GM18861 (cell line): ENCODE data around the gene EHBP1.
"Not testable (repeated sequence)": the region's sequence is repeated elsewhere in the genome, so short reads cannot be mapped to it uniquely, and the experiment has no call there.

Experiments used
- ATAC-seq: cut with Tn5 transposase; IDR thresholded peaks from one replicate; pipeline ENCODE4 v1.9.1; 2021; ENCODE audit not compliant: unreplicated experiment

Gene EHBP1

DNA sequence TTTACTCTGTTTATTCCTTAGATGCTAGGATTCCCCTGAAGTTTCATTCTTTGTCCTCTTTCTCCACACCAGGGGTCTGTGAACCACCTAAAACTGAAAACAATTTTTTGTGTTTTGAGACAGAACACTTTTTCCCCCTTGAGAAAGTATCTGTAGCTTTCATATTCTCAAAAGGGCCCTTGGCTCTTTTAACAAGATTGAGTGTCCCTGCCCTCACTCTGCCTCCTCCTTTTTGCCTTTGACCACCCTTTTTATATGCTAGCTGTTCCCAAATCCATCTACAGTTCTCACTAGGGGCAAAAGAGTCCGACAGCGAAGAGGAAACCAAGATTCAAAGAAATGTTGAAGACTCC lies 883 bp upstream of the EHBP1 start:
- ATAC-seq, result no peak

- ATAC-seq, result no peak
Measured at GRCh38 chr2:62705859-62706720, 577 bp downstream of the EHBP1 start.

GRCh38 chr2:62706721-62707521 lies 1.4 kb downstream of the EHBP1 start:
- no peak for ATAC-seq

DNA sequence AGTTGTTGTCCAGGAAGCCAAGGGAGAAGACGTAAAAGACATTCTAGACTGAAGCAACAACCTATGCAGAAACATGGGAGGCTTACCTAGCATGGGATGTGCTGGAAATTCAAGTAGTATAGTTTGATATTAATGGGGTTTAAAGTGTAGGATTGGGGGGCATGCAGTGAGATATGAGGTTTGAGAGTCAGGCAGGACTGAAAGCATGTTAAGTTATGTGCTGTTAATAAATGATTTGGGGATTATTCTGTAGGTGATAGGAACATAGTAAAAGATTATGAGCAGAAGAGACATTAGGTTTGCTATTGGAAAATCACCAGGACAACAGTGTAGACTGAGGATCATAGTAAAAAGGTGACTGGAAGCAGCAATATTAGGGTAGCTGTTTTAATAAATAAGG lies 3.2 kb downstream of the EHBP1 start:
- ATAC-seq, result no peak

DNA sequence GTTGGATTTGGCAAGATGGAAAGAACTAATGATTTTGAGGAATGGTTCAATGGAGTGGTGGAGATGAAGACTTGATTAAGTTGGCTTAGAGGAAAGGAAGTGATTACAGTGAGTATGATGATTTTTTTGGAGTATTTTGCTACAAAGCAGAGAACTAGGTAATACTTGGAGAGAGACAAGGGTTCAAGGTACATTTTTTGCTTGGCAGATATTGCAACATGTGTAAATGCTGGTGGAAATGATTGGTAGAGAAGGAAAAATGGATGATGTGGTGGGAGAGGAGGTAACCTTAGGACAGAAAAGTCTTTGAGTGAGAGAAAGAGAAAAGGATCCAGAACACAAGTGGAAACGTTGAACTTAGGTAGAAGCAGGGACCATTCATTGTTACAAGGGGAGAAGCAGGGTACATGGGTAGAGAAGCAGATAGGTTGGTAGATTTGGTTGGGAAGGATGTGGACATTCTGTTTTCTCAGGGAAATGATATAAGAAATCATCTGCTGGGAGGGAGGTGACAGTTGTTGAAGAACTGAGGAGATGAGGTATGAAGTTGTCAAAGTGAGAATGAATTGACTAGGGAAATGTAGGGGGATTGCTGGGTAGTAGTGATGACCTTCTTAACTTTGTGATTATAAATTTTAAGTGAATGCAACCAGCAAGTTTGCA lies 6.5 kb downstream of the EHBP1 start:
- ATAC-seq, result no peak

DNA sequence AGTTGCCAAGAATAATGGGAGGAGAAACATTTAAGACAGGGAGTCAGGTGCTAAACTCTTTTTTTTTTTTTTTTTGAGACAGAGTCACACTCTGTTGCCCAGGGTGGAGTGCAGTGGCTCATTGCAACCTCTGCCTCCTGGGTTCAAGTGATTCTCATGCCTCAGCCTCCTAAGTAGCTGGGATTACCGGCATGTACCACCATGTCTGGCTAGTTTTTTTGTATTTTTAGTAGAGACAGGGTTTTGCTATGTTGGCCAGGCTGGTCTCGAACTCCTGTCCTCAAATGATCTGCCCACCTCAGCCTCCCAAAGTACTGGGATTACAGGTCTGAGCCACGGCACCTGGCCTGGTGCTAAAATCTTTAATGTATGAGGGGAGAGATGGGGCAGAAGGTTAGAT lies 7.7 kb downstream of the EHBP1 start:
- not testable (repeated sequence) for ATAC-seq

- ATAC-seq, result no peak
Measured at GRCh38 chr2:62713837-62714236, 8.3 kb downstream of the EHBP1 start.

DNA sequence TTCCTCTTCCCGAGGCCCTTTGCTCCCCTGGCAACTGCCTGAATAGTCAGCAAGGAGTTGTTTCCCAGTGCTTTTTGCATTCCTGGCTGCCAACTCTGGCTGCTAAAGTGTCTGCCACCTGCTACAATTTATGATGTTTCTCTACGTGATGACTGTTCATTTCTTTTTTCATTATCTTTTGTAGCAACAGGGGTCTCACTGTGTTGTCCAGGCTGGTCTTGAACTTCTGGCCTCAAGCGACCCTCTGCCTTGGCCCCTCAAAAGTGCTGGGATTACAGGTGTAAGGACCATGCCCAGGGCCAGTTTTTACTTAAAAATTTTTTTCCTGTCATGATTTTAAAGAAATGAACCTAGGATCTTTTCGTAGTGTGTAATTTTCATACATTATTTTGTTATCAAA lies 11.3 kb downstream of the EHBP1 start:
- ATAC-seq, result no peak

DNA sequence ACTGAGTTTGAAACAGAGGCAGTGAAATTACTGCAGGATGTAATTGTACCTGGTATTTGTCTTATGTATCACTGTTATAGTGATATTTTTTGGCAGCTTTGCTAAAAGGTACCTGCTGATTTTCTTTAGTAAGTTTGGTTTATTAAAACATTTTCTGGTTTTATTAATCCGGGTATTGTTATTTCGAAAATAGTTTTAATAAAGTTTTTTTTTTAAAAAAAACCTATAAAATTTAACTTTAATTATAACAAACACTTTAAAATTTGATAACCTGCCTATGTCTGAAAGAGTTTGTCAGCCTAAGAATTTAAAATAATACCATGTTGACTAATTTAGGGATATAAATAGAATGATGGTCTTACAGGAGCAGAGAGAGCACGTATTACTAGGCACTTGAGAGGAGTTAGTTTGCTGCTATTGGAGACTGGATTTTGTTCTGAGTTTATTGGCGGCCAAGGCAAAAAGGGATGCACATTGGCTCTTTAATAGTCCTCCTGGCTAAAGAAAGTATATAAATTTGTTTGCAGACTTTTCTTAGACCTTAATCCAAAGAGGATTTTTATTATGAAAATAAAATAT lies 12.1 kb downstream of the EHBP1 start:
- ATAC-seq, result no peak

DNA sequence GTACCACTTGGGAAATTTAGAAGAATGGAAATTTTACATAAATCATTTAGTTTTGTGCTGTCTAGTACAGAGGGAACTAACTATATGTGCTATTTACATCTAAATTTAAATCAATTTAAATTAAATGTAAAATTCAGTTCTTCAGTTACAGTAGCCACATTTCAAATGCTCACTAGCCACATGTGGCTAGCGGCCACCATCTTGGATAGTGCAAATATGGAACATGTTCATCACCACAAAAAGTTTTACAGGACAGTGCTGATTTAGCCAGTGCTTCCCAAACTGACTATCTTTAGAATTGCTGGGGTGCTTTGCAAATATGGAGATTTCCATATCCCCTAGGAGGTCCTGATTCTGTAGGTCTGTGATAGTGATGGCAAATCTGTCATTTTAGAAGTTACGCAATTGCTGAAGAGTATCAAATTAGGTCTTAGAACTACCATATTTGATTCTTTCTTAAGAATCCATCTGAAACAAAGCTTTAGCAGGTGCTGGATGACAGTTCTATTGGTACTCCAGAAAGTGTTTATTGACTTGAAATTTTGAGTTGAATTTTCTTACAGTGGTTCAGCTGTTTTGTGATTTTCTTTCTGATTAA lies 12.8 kb downstream of the EHBP1 start:
- no peak for ATAC-seq

GRCh38 chr2:62719757-62720156 lies 14.2 kb downstream of the EHBP1 start:
- ATAC-seq, result no peak

DNA sequence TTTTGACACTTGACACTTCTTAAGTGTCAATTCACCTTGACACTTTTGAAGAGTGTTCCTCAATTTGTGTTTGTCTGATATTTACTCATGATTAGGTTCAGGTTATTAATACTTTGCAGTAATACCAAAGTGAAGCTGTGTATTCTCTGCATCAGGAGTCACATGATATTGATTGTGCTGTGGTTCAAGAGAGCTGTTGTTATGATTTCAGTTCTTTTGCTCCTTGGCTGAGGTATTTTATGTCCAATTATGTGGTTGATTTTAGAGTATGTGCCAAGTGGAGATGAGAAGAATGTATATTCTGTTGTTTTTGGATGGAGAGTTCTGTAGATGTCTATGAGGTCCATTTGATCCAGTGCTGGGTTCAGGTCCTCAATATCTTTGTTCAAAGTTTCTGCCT lies 17.2 kb downstream of the EHBP1 start:
- no peak for ATAC-seq

DNA sequence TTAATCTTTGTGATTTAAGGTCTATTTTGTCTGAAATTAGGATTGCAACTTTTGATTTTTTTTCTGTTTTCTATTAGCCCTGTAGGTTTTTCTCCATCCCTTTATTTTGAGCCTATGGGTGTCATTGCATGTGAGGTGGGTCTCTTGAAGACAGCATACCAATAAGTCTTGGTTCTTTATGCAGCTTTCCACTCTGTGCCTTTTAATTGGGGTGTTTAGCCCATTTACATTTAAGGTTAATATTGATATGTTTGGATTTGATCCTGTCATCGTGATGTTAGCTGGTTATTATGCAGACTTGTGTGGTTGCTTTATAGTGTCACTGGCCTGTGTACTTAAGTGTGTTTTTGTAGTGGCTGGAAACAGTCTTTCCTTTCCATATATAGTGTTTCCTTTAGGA lies 17.7 kb downstream of the EHBP1 start:
- ATAC-seq, result no peak

- ATAC-seq, result no peak
Measured at GRCh38 chr2:62724106-62724505, 18.6 kb downstream of the EHBP1 start.

DNA sequence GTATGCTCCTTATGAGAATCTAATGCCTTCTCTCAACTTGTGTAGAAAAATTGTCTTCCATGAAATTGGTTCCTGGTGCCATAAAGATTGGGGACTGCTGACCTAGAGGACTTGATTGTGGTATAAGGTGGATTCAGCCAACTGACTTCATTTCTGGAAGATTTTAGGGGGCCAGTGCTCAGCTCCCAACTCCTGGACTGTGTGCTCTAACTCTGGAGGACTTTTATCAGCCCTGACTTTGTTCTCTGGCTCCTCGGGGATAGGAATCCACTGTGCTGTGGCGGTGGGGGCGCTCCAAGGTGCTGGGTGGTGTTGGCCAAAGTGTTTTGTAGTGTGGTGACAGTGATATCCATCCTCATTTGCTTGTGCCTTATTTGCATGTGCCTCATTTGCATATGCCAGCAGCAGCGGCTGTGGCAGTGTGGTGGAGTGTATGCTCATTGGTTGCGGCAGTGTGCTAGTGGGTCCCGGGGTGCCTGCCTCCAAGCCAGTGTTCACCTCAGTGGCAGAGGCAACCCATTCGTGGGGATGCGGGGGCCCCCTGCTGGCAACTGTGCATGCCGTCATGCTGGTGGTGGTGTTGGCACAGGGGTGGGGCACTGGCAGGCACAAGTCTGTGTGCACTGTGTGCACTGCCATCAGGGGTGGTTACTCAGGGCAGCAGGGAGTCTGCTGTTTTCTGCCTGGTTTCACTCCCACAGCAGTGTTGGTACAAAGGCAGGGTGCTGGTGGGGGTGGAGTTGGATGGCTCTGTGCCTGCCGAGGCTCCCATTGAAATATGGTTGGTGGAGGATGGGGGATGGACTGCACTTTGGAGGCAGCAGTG lies 19.6 kb downstream of the EHBP1 start:
- no peak for ATAC-seq

DNA sequence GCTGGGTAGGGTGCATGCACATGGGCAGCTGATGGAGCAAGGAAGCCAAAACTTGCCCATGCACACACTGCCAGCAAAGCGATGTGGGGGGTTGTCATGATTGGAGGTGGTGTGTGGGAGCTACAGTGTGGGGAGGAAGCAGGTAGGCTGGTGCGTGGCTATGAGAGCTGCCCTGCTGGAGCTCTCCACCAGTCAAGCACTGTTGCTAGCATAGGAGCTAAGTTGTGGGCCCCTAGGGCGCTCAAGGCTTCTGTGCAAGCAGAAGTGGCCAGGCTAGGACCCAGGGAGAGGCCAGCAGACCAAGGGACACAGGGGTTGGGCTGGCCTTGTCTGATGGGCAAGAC lies 20.2 kb downstream of the EHBP1 start:
- no peak for ATAC-seq

GRCh38 chr2:62727259-62727867 lies 21.9 kb downstream of the EHBP1 start:
- no peak for ATAC-seq

DNA sequence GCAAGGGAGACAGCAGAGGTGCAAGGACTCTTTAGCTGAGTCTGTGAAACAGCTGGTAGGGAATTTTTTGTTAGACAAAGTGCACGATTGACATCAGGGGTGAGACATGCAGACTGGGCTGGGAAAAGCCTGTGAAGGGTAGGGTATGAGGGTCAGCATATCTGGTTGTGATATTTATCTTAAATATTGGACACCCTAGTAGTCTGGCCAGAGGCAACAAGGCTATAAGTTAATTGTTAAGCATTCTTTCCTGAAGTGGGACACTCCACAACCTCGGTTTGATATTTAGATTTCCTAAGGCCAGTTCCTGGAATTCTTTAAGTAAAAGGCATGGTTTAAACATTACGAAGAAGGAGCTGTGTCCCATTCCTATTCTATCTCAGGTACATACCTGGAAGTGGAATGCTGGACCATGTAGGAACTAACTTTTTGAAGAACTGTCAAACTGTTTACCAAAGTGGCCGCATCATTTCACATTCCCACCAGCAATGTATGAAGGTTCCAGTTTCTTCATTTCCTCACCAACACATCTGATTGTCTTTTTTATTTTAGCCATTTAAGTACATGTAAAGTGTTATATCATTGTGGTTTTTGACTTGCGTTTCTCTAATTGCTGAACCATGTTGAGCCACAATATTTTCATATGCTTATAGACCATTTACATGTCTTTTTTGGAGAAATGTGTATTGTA lies 22.5 kb downstream of the EHBP1 start:
- ATAC-seq, result no peak

DNA sequence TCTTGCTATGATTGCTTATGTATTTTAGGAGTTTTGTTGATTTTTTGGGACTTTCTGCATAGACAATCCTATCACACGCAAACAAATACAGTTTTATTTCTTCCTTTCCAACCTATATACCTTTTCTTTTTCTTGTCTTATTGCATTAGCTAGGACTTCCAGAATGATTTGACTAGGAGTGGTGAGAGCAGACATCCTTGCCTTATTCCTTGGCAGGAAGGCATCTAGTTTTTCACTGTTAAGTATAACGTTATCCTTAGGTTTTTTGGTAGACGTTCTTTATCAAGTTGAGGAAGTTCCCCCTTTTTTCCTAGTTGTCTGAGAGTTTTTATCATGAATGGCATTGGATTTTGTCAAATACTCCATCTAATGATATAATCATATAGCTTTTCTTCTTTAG lies 25.8 kb downstream of the EHBP1 start:
- ATAC-seq, result no peak
